NOMO-1 treated with dmso at 0.1 percent for 144 hours (cell line): ENCODE results near the gene SRPK3.

ENCODE experiments used
- DNase-seq: peaks from one replicate; lab custom pipeline; 2025; ENCODE audit not compliant: unreplicated experiment; lab: John Stamatoyannopoulos, UW

The SRPK3 gene

DNA sequence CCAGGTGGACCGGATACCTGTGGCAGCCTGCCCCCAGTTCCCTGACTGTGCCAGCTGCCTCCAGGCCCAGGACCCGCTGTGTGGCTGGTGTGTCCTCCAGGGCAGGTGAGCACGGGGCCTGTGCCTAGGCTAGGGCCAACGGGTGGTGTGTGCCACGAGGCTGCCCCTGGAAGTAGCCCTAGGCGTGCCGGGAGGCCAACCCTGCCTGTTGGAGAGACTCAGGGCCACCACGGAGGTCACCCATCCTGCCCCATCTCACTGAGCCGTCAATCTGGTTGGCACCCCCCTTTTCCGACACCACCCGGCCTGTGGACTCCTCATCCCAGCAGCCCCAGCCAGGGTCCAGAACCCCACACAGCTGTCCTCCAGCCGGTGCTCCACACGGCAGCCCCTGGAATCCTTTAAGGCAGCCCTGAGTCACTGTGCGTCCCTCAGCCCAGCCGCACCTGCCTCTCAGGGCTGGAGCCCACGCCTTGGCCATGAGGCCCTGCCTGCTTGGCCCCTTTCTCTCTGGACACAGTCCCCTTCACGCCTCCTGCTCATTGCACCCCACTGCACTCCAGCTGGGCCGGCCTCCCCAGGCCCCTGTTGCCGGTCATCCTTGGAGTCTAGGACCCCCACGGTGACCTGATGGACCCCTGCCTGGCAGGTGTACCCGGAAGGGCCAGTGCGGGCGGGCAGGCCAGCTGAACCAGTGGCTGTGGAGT lies 11.5 kb upstream of the SRPK3 start:
- DNase-seq: no peak

DNA sequence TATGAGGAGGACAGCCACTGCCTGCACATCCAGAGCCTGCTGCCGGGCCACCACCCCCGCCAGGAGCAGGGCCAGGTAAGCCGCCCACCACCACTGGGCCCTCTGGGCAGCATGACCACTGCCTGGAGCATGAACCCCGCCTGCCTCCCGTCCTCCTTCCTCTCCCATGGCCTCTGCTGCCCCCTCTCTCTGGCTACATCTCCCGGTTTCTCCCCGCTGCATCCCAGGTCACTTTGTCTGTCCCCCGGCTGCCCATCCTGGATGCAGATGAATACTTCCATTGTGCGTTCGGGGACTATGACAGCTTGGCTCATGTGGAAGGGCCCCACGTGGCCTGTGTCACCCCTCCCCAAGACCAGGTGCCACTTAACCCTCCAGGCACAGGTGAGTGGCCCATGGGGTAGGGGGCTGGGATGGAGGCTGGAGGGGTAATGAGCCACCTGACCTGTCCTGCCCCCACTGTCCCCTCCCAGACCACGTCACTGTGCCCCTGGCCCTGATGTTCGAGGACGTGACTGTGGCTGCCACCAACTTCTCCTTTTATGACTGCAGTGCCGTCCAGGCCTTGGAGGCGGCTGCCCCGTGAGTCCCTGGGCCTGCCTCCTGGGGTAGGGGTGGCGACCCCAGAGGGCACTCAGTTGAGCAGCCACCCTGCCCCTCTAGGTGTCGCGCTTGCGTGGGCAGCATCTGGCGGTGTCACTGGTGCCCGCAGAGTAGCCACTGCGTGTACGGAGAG lies 10.8 kb upstream of the SRPK3 start:
- no peak for DNase-seq

DNA sequence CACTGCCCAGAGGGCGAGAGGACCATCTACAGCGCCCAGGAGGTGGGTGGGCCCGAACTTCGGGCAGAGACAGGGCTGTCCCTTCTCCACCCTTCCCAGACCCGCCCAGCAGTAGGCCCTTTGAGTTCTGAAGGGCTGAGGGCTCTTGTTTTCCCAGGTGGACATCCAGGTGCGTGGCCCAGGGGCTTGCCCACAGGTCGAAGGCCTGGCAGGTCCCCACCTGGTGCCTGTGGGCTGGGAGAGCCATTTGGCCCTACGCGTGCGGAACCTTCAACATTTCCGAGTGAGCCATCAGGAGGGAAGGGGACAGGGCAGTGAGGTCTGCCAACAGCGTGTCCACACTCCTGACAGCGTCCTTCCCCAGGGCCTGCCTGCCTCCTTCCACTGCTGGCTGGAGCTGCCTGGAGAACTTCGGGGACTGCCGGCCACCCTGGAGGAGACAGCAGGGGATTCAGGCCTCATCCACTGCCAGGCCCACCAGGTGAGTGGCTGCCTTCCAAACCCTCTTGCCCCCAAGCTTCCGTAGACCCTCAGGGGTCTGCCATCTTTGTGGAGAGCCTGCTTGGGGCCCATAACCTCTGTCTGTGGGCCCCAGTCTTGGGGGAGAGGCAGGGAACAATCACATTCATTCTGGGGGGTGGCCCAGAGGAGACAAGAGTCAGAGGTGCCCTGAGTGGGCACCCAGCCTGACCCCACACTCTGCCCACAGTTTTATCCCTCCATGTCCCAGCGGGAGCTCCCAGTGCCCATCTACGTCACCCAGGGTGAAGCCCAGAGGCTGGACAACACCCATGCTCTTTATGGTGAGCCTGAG lies 10.0 kb upstream of the SRPK3 start:
- no peak for DNase-seq

DNA sequence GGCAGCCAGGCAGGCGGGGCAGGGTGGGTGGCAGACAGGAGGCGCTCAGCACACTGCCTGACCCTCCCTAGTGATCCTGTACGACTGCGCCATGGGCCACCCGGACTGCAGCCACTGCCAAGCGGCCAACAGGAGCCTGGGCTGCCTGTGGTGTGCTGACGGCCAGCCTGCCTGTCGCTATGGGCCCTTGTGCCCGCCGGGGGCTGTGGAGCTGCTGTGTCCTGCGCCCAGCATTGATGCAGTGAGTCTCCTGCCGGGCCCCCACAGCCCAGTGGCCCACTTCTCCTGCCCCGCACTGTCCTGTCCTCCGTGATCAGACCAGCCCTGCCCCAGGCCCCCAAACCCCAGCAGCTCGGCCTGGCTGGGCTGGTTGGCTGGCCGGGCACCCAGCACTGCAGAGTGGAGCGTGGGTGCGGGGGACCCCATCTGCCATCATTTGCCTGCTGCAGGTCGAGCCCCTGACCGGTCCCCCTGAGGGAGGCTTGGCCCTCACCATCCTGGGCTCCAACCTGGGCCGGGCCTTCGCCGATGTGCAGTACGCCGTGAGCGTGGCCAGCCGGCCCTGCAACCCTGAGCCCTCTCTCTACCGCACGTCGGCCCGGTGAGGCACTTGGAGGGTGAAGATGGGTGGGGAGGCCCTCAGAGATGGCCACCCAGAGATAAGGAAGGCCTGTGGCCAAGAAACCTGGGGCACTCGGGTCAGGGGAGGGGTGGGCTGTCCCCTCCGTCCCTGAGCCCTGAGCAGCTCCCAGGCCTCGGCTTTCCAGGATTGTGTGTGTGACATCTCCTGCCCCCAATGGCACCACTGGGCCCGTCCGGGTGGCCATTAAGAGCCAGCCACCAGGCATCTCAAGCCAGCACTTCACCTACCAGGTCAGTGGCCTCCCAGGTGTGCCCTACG lies 9.2 kb upstream of the SRPK3 start:
- DNase-seq: no peak

DNA sequence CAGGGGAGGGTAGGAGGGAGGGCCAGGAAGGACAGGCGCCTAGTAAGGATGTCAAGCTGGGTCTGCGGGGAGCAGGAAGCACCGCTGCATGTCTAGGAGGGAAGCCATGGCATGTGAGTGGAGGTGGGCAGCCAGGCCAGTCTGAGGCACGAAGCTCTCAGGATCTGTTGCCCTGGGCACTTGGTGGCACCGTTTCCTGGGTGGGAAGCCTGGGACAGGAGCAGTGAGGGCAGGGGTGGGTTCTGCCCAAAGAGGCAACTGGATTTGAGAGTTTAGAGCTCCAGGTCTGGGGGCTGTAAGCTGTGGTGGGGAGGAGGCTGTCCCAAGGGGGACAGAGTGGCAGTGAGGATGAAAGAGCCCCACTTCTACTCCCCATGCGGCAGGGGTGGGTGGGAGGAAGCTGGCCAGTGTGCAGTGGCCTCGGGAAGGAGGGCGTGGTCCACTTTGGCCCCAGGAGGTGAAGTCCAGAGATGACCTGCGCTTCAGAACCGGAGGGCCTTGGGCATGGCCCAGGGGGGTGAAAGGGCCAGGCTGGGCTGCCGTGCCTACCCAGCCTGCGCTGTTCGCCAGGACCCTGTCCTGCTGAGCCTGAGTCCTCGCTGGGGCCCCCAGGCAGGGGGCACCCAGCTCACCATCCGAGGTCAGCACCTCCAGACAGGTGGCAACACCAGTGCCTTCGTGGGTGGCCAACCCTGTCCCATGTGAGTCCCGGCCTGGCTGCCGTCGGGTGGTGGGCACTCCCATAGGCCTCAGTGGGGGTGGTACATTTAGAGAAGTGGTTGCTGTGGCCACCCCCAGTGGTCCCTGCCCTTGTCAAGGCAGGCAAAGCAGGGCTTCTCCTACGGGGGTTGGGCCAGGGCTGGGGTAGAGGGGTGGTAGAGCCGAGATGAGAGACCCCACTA lies 8.3 kb upstream of the SRPK3 start:
- DNase-seq: no peak

DNA sequence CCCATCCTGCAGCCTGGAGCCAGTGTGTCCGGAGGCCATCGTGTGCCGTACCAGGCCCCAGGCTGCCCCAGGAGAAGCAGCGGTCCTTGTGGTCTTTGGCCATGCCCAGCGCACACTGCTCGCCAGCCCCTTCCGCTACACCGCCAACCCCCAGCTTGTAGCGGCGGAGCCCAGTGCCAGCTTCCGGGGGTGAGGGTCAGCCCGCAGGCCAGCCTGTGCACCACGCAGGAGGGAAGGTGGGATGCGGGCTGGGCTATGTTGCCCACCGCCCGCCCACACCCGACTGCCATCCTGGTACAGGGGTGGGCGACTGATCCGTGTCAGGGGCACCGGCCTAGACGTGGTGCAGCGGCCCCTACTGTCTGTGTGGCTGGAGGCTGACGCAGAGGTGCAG lies 7.6 kb upstream of the SRPK3 start:
- DNase-seq: no peak

DNA sequence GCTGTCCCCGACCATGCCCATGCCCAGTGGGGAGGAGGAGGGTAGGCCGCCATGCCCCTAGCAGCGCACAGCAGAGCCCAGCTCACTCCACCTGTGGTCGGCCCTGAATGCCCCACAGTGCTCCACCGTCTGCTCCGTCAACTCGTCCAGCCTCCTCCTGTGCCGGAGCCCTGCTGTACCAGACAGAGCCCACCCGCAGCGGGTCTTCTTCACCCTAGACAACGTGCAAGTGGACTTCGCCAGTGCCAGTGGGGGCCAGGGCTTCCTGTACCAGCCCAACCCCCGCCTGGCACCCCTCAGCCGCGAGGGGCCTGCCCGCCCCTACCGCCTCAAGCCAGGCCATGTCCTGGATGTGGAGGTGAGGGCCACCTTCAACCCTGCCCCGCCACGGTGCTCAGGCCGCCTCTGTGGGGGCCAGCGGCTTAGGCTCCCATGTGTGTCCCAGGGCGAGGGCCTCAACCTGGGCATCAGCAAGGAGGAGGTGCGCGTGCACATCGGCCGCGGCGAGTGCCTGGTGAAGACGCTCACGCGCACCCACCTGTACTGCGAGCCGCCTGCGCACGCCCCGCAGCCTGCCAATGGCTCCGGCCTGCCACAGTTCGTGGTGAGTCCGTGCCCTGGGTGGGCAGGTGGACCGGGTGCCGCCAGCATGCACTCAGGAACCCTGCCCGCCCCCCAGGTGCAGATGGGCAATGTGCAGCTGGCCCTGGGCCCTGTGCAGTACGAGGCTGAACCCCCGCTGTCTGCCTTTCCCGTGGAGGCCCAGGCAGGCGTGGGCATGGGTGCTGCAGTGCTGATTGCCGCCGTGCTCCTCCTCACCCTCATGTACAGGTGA lies 6.9 kb upstream of the SRPK3 start:
- DNase-seq: no peak

DNA sequence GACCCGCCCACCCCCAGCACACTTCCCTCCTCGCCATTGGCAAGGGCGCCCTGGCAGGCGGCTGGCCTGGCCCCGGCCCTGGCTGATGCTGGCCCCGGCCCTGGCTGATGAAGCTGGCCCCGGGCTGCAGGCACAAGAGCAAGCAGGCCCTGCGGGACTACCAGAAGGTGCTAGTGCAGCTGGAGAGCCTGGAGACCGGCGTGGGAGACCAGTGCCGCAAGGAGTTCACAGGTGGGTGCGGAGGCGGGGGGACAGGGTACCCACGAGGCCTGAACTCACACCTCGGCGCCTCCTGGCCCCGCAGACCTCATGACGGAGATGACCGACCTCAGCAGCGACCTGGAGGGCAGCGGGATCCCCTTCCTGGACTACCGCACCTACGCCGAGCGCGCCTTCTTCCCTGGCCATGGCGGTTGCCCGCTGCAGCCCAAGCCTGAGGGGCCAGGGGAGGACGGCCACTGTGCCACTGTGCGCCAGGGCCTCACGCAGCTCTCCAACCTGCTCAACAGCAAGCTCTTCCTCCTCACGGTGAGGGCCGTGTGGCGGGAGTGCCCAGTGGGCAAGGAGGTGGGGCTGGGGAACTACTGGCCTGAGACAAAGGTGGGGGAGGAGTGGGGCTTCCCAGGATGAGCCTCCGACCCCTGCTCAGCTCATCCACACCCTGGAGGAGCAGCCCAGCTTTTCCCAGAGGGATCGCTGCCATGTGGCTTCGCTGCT lies 6.1 kb upstream of the SRPK3 start:
- DNase-seq: no peak

DNA sequence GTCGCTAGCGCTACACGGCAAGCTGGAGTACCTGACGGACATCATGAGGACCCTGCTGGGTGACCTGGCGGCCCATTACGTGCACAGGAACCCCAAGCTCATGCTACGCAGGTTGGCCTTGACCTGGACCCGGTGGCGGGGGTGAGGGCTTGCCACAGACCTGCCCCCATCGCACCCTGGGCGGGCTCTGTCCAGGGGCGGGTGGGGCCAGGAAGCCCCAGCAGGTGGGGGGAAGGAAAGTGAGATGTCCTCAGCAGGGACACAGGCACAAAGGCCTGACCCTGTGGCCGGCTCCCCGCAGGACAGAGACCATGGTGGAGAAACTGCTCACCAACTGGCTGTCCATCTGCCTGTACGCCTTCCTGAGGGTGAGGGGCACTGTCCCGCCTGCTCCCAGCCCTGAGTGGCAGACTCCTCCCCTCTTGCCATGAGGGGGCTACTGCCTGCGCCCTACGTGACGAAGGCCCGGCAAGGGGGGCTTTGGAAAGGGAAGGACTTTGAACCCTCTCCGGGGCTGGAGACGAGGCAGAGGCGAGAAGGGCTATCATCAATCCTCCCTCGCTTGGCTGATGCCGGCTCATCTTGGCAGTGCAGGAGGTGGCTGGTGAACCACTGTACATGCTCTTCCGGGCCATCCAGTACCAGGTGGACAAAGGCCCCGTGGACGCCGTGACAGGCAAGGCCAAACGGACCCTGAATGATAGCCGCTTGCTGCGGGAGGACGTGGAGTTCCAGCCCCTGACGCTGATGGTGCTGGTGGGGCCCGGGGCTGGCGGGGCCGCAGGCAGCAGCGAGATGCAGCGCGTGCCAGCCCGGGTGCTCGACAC lies 5.3 kb upstream of the SRPK3 start:
- no peak for DNase-seq

DNA sequence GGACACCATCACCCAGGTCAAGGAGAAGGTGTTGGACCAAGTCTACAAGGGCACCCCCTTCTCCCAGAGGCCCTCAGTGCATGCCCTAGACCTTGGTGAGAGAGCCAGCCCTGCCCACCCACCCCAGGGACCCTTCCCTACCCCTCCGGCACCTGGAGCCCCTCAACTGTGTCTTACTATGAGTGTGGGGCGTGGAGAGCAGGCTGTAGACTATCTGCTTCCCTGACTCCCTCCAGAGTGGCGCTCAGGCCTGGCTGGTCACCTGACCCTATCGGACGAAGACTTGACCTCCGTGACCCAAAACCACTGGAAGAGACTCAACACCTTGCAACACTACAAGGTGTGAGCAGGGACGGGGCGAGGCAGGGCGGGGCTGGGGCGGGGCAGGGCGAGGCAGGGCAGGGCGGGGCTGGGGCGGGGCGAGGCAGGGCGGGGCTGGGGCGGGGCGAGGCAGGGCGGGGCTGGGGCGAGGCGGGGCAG lies 4.7 kb upstream of the SRPK3 start:
- DNase-seq: no peak

DNA sequence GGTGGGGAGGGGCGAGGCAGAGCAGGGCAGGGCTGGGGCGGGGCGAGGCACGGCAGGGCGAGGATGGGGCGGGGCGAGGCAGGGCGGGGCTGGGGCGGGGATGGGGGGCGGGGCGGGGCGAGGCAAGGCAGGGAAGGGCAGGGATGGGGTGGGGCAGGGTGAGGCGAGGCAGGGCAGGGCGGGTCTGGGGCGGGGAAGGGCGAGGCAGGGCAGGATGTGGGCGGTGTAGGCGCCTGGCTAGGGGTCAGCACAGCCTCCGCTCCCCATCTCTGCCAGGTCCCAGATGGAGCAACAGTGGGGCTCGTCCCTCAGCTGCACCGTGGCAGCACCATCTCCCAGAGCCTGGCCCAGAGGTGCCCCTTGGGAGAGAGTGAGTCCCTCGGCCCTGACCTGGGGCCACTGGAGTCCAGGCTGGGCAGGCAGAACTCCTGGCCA lies 4.2 kb upstream of the SRPK3 start:
- DNase-seq: no peak

DNA sequence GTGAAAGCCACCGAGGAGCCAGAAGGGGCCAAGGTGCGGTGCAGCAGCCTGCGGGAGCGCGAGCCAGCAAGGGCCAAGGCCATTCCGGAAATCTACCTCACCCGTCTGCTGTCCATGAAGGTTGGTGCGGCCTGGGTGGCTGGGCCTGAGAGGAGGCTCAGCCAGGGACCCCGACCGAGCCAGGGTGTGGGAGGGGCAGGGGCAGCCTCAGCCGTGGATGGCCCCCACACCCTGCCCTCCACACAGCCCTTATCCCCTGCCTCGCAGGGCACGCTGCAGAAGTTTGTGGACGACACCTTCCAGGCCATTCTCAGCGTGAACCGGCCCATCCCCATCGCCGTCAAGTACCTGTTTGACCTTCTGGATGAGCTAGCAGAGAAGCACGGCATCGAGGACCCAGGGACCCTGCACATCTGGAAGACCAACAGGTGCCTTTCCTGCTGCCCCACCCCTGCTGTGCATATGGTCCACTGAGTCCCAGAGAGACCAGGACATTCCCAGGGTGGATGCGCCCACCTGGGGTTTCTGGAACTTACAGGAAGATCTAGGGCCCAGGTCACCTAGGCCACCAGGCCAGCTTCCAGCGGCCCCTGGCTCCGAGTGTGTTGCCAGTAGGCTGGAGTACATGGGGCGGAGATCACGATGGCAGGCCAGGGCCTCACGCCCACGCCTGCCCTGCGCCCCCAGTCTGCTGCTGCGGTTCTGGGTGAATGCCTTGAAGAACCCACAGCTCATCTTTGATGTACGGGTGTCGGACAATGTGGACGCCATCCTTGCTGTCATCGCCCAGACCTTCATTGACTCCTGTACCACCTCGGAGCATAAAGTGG lies 3.4 kb upstream of the SRPK3 start:
- DNase-seq: no peak

DNA sequence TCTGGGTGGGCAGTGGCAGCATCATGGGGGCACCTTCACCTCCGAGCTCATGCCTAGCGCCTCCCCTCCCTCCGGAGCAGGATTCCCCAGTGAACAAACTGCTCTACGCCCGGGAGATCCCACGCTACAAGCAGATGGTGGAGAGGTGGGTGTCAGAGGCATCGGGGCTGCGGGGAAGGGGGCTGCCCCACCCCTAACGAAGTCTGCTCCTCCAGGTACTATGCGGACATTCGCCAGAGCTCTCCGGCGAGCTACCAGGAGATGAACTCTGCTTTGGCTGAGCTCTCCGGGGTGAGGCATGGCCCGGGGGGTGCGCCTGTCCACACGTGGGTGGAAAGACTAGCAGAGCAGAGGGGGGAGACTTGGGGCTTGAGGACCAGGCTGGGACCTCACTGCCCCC lies 2.7 kb upstream of the SRPK3 start:
- DNase-seq: no peak

DNA sequence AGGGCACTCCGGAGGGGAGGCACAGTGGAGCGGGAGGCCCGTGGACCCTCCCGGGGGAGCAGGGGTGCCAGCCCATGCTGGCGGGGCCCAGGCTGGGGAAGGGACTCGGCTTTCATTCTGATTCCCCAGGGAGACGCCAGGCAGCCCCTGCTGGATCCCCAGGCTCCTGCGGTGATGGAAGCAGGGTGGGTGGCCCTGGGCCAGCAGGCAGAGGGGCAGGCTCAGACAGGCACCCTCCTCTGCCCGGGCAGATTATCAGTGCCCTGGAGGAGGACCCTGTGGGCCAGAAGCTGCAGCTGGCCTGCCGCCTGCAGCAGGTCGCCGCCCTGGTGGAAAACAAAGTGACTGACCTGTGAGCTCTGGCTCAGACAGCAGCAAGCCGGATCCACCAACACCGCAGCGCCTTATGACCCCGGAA lies 2.1 kb upstream of the SRPK3 start:
- no peak for DNase-seq

DNA sequence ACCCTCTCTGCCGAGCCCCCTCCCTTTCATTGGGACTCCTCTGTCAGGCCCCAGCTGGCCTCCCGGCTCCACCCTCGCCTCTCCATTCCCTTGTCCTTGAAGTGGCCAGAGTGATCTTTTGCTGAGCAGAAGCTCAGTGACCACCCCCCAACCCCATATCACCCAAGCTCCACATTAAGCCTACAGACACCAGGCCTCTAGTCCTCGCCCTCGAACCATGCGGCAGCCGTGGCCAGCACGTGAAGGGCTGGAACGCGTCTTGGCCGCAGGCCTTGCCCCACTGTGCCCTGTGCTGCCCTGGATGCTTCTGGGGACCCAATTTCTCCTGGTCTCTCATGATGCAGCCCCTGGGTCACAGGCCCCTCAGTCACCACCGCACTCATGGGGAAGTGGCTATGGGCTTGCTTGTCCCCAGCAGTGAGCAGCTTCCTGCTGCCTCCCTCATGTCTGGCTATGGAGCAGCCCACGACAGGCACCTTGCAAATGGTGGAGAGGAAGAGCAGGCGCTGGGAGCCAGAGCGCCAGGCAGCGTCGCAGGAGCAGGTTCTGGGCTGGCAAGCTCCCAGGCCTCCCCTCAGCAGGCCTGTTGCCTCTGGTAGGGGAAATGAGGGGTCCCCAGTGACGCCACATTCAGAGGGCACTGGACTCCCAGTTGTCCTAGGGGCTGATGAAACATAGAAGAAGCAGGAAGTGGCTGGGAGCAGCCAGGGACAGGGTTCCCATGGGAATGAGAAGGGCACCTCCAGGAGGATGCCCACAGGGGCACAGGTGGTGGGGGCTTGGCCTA lies 757 bp upstream of the SRPK3 start:
- DNase-seq: no peak
